ENCODE data around the gene KRTAP10-4. TPM values are rescaled to one million over a fixed set of nuclear protein-coding genes. Genes with fewer than 3 reads are reported as not detected.

The KRTAP10-4 gene
- total RNA-seq, 1 donor from 2014 or later: not detected

DNA sequence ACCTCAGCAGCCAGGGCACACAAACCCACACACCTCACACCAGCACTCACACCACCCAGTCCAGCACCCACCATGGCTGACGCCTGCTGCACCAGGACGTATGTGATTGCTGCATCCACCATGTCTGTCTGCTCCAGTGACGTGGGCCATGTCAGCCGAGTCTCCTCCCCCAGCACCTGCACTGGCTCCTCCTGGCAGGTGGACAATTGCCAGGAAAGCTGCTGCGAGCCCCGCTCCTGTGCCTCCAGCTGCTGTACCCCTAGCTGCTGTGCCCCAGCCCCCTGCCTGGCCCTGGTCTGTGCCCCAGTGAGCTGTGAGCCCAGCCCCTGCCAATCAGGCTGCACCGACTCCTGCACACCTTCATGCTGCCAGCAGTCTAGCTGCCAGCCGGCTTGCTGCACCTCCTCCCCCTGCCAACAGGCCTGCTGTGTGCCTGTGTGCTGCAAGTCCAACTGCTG lies 38.5 kb downstream of the KRTAP10-4 start, which contains the start of gene KRTAP10-8:
KRTAP10-8 (plus strand) TSS at position 51 of the 458 bp plus-strand sequence; CDS start at position 73, 22 bp downstream.
- Histone ChIP-seq H3K4me3 (ENCODE audit: low read depth, low read length) (no peak within 1 kb of the TSS), H3K36me3 (ENCODE audit: control insufficient read depth, insufficient read depth, low read length) (no peaks in the 10 kb centered on the region), H3K27me3 (ENCODE audit: control insufficient read depth, insufficient read depth, low read length) (no peaks in the 10 kb centered on the region)
- DNase-seq (ENCODE audit: low read depth) (no peak), FAIRE-seq (no peak)
- TF ChIP-seq CTCF (IDR thresholded peaks at IDR 0.05; ENCODE audit: insufficient read depth, low read length, severe bottlenecking): no peak

GRCh38 chr21:44612669-44613229 lies 39.2 kb downstream of the KRTAP10-4 start:
- FAIRE-seq (no peak), DNase-seq (ENCODE audit: low read depth) (no peak)
- no peak for TF ChIP-seq CTCF (IDR thresholded peaks at IDR 0.05; ENCODE audit: insufficient read depth, low read length, severe bottlenecking)
- Histone ChIP-seq H3K27me3 (ENCODE audit: control insufficient read depth, insufficient read depth, low read length) (no peaks in the 10 kb centered on the region), H3K36me3 (ENCODE audit: control insufficient read depth, insufficient read depth, low read length) (no peaks in the 10 kb centered on the region), H3K4me3 (ENCODE audit: low read depth, low read length) (no peak overlapping the region)

DNA sequence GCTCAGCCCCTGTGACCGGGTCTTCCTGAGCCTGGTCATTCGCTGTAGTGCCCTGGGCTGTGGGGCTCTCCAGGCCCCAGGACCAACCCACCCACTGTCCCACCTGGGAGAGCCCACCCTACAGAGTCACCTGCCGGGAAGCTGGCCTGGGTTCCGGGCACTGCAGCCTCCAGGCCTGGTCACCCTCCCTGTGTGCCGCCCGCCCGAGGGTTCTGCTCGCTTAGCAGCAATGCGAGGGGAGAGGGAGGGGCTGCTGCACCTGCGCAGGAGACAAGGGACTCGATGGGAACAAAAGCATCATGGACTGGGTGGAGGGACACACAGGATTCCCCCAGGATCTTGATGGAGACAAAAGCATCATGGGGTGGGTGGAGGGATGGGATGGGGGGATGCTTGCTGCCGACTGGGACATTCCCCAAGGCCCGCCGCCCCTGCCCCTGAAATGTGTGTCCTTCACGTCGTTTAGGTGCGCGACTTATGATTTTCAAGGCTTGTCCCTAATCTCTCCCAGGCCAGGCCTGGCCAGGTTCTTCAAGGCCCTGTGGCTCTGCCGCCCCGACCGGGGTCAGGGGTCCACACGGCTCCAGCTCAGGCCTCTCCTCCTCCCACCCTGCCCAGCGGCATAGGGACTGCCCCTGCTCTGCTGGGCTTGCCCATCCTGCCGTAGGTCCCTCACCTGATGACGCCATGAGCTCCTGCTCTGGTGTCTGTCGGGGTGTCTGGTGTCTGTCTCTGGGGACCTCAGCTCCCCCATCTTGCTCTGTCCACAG lies 40.0 kb downstream of the KRTAP10-4 start:
- Histone ChIP-seq H3K27me3 (ENCODE audit: control insufficient read depth, insufficient read depth, low read length) (no peaks in the 10 kb centered on the region), H3K4me3 (ENCODE audit: low read depth, low read length) (no peak overlapping the region), H3K36me3 (ENCODE audit: control insufficient read depth, insufficient read depth, low read length) (no peaks in the 10 kb centered on the region)
- no peak for TF ChIP-seq CTCF (IDR thresholded peaks at IDR 0.05; ENCODE audit: insufficient read depth, low read length, severe bottlenecking)
- DNase-seq (ENCODE audit: low read depth): no peak
- no peak for FAIRE-seq

- Histone ChIP-seq H3K27me3 (ENCODE audit: control insufficient read depth, insufficient read depth, low read length) (no peaks in the 10 kb centered on the region), H3K36me3 (ENCODE audit: control insufficient read depth, insufficient read depth, low read length) (no peaks in the 10 kb centered on the region), H3K4me3 (ENCODE audit: low read depth, low read length) (no peak overlapping the region)
- TF ChIP-seq CTCF (IDR thresholded peaks at IDR 0.05; ENCODE audit: insufficient read depth, low read length, severe bottlenecking): no peak
- FAIRE-seq (no peak), DNase-seq (ENCODE audit: low read depth) (no peak)
Observed at GRCh38 chr21:44614161-44614631, 40.7 kb downstream of the KRTAP10-4 start.

GRCh38 chr21:44614961-44615391 lies 41.4 kb downstream of the KRTAP10-4 start:
- no peaks in the 10 kb centered on the region for H3K36me3 ChIP-seq (ENCODE audit: control insufficient read depth, insufficient read depth, low read length)
- H3K27me3 ChIP-seq (ENCODE audit: control insufficient read depth, insufficient read depth, low read length): no peaks in the 10 kb centered on the region
- FAIRE-seq: no peak
- no peak for TF ChIP-seq CTCF (IDR thresholded peaks at IDR 0.05; ENCODE audit: insufficient read depth, low read length, severe bottlenecking)
- no peak for DNase-seq (ENCODE audit: low read depth)
- no peak overlapping the region for H3K4me3 ChIP-seq (ENCODE audit: low read depth, low read length)

Data from bronchial epithelial cell (primary cell).